Measurements from ENCODE around the gene CGRRF1. TPM values are rescaled to one million over a fixed set of nuclear protein-coding genes. Genes with fewer than 3 reads are reported as not detected.

Gene CGRRF1
- total and polyA plus RNA-seq, 2 of the 13 experiments (the other 11 are each of a cell fraction or from before 2014, with no cell fraction given), result 16.8 to 18.2 TPM

GRCh38 chr14:54564868-54565784, 55.4 kb downstream of the CGRRF1 start (continued):
- TF ChIP-seq AKNA (CRISPR knock-in tag; IDR thresholded peaks at IDR 0.05; ENCODE audit: borderline replicate concordance) (no peak), ZFP1 (CRISPR knock-in tag; IDR thresholded peaks at IDR 0.05) (no peak), ZNF652 (CRISPR knock-in tag; IDR thresholded peaks at IDR 0.05; ENCODE audit: borderline replicate concordance, low read depth) (no peak), ZMYM4 (CRISPR knock-in tag; IDR thresholded peaks at IDR 0.05) (peak; percentile 54; the same call in 1 of the 2 replicates), ZNF639 (CRISPR knock-in tag; conservative IDR thresholded peaks at IDR 0.05) (no peak; the same call in 1 of the 2 replicates), FIP1L1 (IDR thresholded peaks at IDR 0.05; ENCODE audit: borderline replicate concordance, insufficient read depth, low read depth, low read length) (no peak), ZNF253 (CRISPR knock-in tag; IDR thresholded peaks at IDR 0.05; ENCODE audit: borderline replicate concordance) (no peak), ZNF800 (CRISPR knock-in tag; IDR thresholded peaks at IDR 0.05) (peak; percentile 97), NFKB2 (CRISPR knock-in tag; IDR thresholded peaks at IDR 0.05; ENCODE audit: borderline replicate concordance) (peak; percentile 59; the same call in 1 of the 2 replicates), ZNF230 (CRISPR knock-in tag; IDR thresholded peaks at IDR 0.05) (no peak), ZNF468 (CRISPR knock-in tag; IDR thresholded peaks at IDR 0.05) (no peak), XRCC5 (optimal IDR thresholded peaks at IDR 0.05; ENCODE audit: low read length) (peak; percentile 42), MXD1 (CRISPR knock-in tag; IDR thresholded peaks at IDR 0.05) (peak; percentile 63; the same call in 1 of the 2 replicates), ZNF431 (CRISPR knock-in tag; IDR thresholded peaks at IDR 0.05; ENCODE audit: borderline replicate concordance, low read depth) (no peak), DMAP1 (CRISPR knock-in tag; IDR thresholded peaks at IDR 0.05) (peak; percentile 72)

Data from HepG2 (cell line).